ENCODE measurements around the gene PTPRG.

DNA sequence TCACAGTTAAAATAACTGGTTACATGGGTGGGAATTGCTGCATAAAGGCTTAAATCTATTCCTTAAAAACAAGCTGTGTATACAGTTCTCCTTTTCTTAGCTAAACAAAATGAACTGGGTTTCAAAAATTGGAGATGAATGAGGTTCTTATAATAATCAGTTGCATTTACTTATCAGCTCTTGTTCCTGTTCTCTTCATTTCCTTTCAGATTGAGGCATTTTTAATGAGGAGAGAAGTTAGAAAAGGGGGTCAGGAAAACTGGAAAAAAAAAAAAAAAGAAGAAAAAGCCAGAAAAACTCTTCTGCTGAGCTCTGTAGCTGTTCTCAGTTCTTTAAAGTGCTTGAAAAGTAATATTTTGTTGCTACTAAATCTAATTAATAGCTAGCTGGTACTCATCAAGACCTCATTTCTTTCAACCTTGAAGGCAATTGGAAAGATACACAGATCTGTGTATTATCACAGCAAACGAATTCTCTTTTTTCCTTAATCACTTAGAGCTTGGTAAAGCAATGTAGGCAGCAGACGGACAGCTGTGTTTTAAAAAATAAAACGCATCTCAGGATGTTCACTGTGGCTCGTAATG lies 32.2 kb downstream of the PTPRG start:
- TF ChIP-seq, protein P1, sequence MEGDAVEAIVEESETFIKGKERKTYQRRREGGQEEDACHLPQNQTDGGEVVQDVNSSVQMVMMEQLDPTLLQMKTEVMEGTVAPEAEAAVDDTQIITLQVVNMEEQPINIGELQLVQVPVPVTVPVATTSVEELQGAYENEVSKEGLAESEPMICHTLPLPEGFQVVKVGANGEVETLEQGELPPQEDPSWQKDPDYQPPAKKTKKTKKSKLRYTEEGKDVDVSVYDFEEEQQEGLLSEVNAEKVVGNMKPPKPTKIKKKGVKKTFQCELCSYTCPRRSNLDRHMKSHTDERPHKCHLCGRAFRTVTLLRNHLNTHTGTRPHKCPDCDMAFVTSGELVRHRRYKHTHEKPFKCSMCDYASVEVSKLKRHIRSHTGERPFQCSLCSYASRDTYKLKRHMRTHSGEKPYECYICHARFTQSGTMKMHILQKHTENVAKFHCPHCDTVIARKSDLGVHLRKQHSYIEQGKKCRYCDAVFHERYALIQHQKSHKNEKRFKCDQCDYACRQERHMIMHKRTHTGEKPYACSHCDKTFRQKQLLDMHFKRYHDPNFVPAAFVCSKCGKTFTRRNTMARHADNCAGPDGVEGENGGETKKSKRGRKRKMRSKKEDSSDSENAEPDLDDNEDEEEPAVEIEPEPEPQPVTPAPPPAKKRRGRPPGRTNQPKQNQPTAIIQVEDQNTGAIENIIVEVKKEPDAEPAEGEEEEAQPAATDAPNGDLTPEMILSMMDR (IDR thresholded peaks at IDR 0.05; ENCODE audit: poor library complexity): no peak
- no peak for TF ChIP-seq EZH2phosphoT487 (IDR thresholded peaks at IDR 0.05; ENCODE audit: low read depth, severe bottlenecking, unreplicated experiment)
